Esophagus squamous epithelium (tissue), 5 donors: Measurements from ENCODE around the gene TRAP1. TPM values are rescaled to one million over a fixed set of nuclear protein-coding genes. Genes with fewer than 3 reads are reported as not detected.

ENCODE experiments used
- DNase-seq: peaks from one replicate; lab custom pipeline; 2025; lab: John Stamatoyannopoulos, UW
- H3K27ac ChIP-seq, 4 donors: fragments of 200-600 bp; sonication (generic); one replicate each; pipeline ENCODE4 v1.5.1; 2016 to 2019; ENCODE audit warnings: mild to moderate bottlenecking in 1 of 4
- H3K27me3 ChIP-seq, 4 donors: fragments of 200-600 bp; sonication (generic); 1 replicate in 3 of 4; 2 replicates in 1 of 4; pipeline versions ENCODE4 v1.5.1 to v1.6.0; 2017 to 2021; ENCODE audit warnings: antibody characterized with exemption in 1 of 4
- H3K36me3 ChIP-seq, 3 donors: fragments of 200-600 bp; sonication (generic); one replicate each; pipeline ENCODE4 v1.5.1; 2016 to 2019
- H3K4me1 ChIP-seq, 3 donors: fragments of 200-600 bp; sonication (generic); one replicate each; pipeline ENCODE4 v1.5.1; 2017 to 2019
- H3K4me3 ChIP-seq, 4 donors: fragments of 200-600 bp; sonication (generic); 1 replicate in 3 of 4; 2 replicates in 1 of 4; pipeline ENCODE4 v1.5.1; 2016 to 2019; ENCODE audit warnings: mild to moderate bottlenecking in 2 of 4, moderate library complexity in 1 of 4
- H3K9me3 ChIP-seq, 3 donors: fragments of 200-600 bp; sonication (generic); one replicate each; pipeline ENCODE4 v1.5.1; 2016 to 2019
- POLR2A ChIP-seq, 4 donors: fragments of 450-650 bp; IDR thresholded peaks; one replicate each; pipeline ENCODE4 v1.6.1; 2017; ENCODE audit warnings: antibody characterized with exemption in 4 of 4, mild to moderate bottlenecking in 4 of 4, moderate library complexity in 3 of 4
- WGBS, 2 donors: methylation state at CpG; one replicate each; pipeline ENCODE4 v1.1.5; 2018; 5-methylcytosine and 5-hydroxymethylcytosine counted together
- intact Hi-C: fragments of 100-400 bp; cut with DNase I; formaldehyde crosslinking; loops from one replicate; pipeline ENCODE4 v1.15.0; 2022
- total RNA-seq, 4 donors: library from RNA; depleted of rRNA; stranded (reverse); fragments of >200 nt; gene quantifications; one replicate each; pipeline ENCODE4 v1.1.0, GENCODE V29; 2016
- TF ChIP-seq, protein P1 (sequence below), 6 experiments: fragments of 450-650 bp in 4 of 6; fragments of 200-600 bp in 2 of 6; sonication (generic) in 2 of 6; IDR thresholded peaks; one replicate each; pipeline ENCODE4 v1.5.1; 2016 to 2019; ENCODE audit warnings: antibody characterized with exemption in 6 of 6, mild to moderate bottlenecking in 4 of 6, moderate library complexity in 4 of 6
- donor health status: DM: yes; HTN: yes; CAD: no.

Gene TRAP1
- total RNA-seq, 4 donors from 2014 or later = 76.5 to 121 (median 97.6) TPM

DNA sequence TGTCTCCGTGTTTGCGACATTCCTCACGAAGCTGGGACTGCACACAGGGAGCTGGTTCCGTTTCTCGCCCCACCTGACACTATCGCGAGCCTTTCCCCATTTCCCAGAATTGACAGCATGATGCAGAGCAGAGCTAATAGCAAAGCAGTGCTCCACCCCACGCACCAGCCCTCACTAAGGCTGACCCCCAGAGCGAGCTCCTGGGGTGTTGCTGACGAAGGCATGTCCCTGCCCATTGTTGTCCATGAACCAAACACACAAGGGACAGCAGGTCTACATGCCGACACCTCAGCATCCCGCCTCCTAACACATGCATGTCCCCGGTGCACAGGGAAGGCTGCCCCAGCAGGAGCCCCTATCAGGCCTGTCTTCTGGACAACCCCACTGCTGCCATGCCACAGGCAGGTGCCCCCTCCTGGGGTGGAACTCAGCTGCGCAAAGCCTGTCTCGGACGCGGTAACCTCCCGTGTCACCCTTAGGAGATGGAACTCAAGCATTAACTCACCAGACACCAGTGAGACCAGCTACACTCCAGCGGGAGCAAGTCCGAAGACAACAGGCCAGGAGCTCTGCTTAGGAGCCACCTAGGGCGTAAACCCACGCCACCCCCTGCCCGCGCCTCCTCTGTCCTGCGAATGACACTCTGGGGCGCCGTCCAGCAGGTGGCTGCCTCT, 16.9 kb upstream of the TRAP1 start:
- no peaks in the 10 kb centered on the region for H3K4me1 ChIP-seq
- no peaks in the 10 kb centered on the region for H3K27me3 ChIP-seq
- H3K9me3 ChIP-seq = no peaks in the 10 kb centered on the region
- intact Hi-C loops = no loop called here
- H3K27ac ChIP-seq = no peak overlapping the region
- H3K4me3 ChIP-seq = no peak overlapping the region
- WGBS, 2 donors = 96 to 97% methylated on average over 17 to 18 of the region's 27 CpGs
- peaks cover 63 to 100% (median 76%) of the 10 kb centered on the region in 3 donors for H3K36me3 ChIP-seq
- TF ChIP-seq, protein P1, sequence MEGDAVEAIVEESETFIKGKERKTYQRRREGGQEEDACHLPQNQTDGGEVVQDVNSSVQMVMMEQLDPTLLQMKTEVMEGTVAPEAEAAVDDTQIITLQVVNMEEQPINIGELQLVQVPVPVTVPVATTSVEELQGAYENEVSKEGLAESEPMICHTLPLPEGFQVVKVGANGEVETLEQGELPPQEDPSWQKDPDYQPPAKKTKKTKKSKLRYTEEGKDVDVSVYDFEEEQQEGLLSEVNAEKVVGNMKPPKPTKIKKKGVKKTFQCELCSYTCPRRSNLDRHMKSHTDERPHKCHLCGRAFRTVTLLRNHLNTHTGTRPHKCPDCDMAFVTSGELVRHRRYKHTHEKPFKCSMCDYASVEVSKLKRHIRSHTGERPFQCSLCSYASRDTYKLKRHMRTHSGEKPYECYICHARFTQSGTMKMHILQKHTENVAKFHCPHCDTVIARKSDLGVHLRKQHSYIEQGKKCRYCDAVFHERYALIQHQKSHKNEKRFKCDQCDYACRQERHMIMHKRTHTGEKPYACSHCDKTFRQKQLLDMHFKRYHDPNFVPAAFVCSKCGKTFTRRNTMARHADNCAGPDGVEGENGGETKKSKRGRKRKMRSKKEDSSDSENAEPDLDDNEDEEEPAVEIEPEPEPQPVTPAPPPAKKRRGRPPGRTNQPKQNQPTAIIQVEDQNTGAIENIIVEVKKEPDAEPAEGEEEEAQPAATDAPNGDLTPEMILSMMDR (IDR thresholded peaks at IDR 0.05) = no peak
- TF ChIP-seq POLR2A (IDR thresholded peaks at IDR 0.05) = no peak
- no peak for DNase-seq

DNA sequence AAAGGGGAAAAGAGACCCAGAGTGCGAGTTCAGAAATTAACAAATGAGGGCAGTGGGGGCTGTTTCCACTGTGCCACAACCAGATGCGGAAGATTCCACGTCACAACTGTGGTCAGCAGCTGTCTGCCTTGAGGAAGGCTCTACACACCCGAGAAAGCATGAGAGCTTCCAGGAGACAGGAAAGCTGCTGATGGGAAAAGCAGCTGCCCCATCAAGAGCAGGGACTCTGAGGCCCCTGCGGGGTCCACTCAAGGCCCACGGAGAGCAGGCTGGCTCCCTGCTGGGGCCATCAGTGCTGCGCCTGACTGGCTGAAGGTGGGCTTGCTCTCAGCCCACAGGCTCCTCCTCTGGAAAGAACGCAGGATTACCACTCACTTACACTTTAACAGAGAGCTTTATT, 14.8 kb upstream of the TRAP1 start:
- TF ChIP-seq POLR2A (IDR thresholded peaks at IDR 0.05) = no peak
- TF ChIP-seq, protein P1 (IDR thresholded peaks at IDR 0.05) = no peak
- 87 to 100% methylated on average over 1 to 8 of the region's 8 CpGs for WGBS, 2 donors
- DNase-seq = no peak

DNA sequence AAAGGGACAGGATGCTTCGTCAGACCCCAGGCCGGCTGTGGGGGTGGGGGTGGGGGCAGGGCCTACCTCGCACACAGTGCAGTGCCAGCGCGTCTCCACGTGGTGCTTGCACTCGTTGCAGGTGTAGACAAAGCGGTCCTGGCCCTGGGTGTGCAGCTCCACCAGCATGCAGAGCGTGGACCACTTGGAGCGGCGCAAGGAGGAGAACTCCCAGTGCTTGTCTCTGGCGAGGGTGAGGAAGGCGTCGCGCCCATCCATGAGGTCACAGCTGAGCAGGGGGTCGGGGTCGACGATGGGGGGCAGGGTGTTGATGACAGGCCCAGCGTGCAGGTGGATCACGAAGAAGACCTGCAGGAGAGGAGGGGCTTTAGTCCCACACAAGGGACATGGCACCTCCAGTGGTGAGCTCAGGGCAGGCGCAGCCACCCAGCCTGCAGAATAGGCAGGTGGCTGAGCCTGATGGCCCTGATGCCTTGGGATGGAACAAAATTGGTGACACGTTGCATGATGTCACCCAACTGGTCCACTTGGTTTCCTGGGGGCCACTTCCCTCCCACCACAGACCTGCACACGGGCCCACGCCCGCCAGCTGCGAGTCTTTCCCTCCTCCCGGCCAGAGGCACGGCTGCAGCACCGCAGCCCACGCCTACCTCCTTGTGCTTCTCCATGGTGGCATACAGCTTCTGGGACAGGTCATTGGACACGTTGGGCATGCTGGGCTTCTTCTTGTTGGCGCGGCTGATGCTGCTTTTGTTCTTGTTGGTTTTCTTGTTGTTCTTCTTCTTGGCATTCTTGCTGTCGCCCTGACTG, 14.0 kb upstream of the TRAP1 start:
- Histone ChIP-seq H3K9me3 (no peaks in the 10 kb centered on the region), H3K36me3 (peaks cover 71 to 100% (median 80%) of the 10 kb centered on the region in 3 donors), H3K27me3 (no peaks in the 10 kb centered on the region), H3K4me1 (no peaks in the 10 kb centered on the region), H3K27ac (no peak overlapping the region), H3K4me3 (no peak overlapping the region)
- 85 to 93% methylated on average over 13 to 28 of the region's 34 CpGs for WGBS, 2 donors
- TF ChIP-seq POLR2A (IDR thresholded peaks at IDR 0.05) = no peak
- TF ChIP-seq, protein P1 (IDR thresholded peaks at IDR 0.05) = no peak
- intact Hi-C loops = no loop called here
- no peak for DNase-seq

More for the DNA sequence above, 14.8 kb upstream of the TRAP1 start:
- Histone ChIP-seq H3K36me3 (peaks cover 73 to 100% (median 88%) of the 10 kb centered on the region in 3 donors), H3K4me3 (no peak overlapping the region), H3K27ac (no peak overlapping the region), H3K27me3 (no peaks in the 10 kb centered on the region), H3K9me3 (no peaks in the 10 kb centered on the region), H3K4me1 (no peaks in the 10 kb centered on the region)
- intact Hi-C loops = no loop called here

DNA sequence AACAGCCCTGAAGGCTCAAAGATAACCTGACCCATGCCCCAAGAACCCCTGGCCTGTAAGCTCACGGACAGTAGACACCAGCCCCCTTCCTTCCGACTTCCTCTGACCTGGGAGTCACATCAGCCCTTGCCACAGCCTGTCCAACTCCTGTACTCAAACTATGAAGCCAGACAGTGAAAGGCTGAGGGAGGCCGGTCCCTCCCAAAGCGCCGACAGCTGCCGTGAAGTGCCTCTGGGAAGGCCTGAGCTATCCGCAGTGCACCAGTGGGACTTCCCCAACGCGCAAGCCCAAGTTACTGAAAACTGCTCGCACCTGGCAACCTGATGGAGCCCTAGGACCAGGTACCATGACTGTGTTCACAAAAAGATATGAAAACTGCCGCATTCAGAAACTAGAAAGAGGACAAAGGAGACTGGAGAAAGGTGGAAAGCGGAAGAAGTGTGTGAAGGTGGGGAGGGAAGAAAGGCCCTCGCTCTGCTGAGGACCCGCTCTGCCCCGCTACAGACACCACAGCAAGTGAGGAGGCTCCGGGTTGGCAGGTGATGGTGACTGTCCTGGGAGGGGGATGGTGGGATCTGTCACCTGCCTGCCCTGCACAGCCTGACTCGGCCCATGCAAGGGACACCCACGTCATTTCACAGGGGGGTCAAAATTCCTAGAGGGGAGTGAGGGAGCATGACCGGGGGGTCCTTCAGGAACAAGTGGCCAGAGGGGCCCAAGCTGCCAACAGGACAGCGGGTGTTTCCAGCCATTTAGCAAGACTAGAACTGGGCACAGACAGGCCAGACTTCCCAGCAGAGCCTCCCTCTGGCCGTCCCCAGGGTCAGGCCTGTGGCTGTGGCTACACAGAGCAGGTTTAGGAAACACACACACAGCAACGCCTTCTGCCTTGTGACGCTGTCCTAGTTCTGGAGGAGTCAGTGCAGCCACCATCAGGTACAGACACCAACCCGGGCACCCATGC, 13.1 kb upstream of the TRAP1 start:
- no peaks in the 10 kb centered on the region for H3K27me3 ChIP-seq
- no peaks in the 10 kb centered on the region for H3K9me3 ChIP-seq
- no peak overlapping the region for H3K4me3 ChIP-seq
- H3K4me1 ChIP-seq = no peaks in the 10 kb centered on the region
- TF ChIP-seq POLR2A (IDR thresholded peaks at IDR 0.05) = no peak
- TF ChIP-seq, protein P1 (IDR thresholded peaks at IDR 0.05) = no peak
- intact Hi-C loops = no loop called here
- no peak for DNase-seq
- WGBS, 2 donors = 89 to 91% methylated on average over 8 of the region's 24 CpGs
- peaks cover 63 to 100% (median 71%) of the 10 kb centered on the region in 3 donors for H3K36me3 ChIP-seq
- H3K27ac ChIP-seq = no peak overlapping the region
